HL-60 (cell line): Measurements from ENCODE around the gene NSUN6.

Experiments used
- DNase-seq, 2 experiments: peaks; one replicate each; pipeline ENCODE4 v3.0.0-alpha.2; 2010 to 2020; ENCODE audit warnings: low read depth in 1 of 2, low spot score in 1 of 2
- H3K27ac ChIP-seq: fragments of 250-450 bp; sonication (Bioruptor Pico); replicated peaks from 2 replicates; pipeline ENCODE4 v1.5.1; 2020; ENCODE audit warnings: mild to moderate bottlenecking, moderate library complexity
- H3K27me3 ChIP-seq: fragments of 250-450 bp; sonication (Bioruptor Pico); 2 replicates; pipeline ENCODE4 v1.5.1; 2021; ENCODE audit warnings: mild to moderate bottlenecking, moderate library complexity; ENCODE audit not compliant: insufficient read depth, poor library complexity, severe bottlenecking
- H3K4me3 ChIP-seq: replicated peaks from 2 replicates; pipeline ENCODE4 v1.5.1; 2011; ENCODE audit warnings: mild to moderate bottlenecking, control low read depth, low read length; ENCODE audit not compliant: insufficient read depth
- GABPA ChIP-seq: IDR thresholded peaks from 2 replicates; pipeline ENCODE4 v1.6.1; 2012; ENCODE audit warnings: low read depth
- POLR2AphosphoS5 ChIP-seq: IDR thresholded peaks from 2 replicates; pipeline ENCODE4 v1.6.1; 2012; ENCODE audit warnings: low read depth
- SPI1 ChIP-seq: IDR thresholded peaks from 2 replicates; pipeline ENCODE4 v1.6.1; 2012; ENCODE audit warnings: low read depth, mild to moderate bottlenecking, borderline replicate concordance
- TF ChIP-seq, protein P1 (sequence below): IDR thresholded peaks from one replicate; pipeline ENCODE4 v1.5.1; 2011; ENCODE audit warnings: low read length, control low read depth, inconsistent platforms; ENCODE audit not compliant: insufficient read depth
- TF ChIP-seq, protein P2 (sequence below): IDR thresholded peaks from 2 replicates; pipeline ENCODE4 v1.6.1; 2012; ENCODE audit warnings: low read depth; ENCODE audit not compliant: insufficient replicate concordance

Gene NSUN6

DNA sequence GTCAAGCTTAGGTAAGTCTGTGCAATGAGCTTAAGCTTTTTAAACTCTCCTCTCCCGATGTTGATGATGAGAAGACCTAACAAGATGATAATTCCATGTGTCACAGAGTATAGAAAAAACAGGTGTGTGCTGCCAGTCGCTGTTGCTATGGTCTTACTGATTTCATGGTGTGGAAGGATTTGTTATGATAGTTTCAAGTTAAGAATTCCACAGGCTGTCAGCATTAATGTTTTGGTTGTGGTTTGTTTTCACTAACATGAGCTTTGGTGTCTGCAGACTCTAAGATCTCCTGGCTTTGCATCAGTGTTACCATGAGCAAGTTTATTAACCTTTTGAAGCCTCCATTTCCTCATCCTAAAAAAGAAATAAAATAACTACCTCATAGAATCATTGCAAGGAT lies 123.7 kb downstream of the NSUN6 start:
- no peak for DNase-seq
- TF ChIP-seq, protein P1, sequence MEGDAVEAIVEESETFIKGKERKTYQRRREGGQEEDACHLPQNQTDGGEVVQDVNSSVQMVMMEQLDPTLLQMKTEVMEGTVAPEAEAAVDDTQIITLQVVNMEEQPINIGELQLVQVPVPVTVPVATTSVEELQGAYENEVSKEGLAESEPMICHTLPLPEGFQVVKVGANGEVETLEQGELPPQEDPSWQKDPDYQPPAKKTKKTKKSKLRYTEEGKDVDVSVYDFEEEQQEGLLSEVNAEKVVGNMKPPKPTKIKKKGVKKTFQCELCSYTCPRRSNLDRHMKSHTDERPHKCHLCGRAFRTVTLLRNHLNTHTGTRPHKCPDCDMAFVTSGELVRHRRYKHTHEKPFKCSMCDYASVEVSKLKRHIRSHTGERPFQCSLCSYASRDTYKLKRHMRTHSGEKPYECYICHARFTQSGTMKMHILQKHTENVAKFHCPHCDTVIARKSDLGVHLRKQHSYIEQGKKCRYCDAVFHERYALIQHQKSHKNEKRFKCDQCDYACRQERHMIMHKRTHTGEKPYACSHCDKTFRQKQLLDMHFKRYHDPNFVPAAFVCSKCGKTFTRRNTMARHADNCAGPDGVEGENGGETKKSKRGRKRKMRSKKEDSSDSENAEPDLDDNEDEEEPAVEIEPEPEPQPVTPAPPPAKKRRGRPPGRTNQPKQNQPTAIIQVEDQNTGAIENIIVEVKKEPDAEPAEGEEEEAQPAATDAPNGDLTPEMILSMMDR: no peak
- TF ChIP-seq SPI1 (no peak), GABPA (no peak), POLR2AphosphoS5 (no peak)
- TF ChIP-seq, protein P2, sequence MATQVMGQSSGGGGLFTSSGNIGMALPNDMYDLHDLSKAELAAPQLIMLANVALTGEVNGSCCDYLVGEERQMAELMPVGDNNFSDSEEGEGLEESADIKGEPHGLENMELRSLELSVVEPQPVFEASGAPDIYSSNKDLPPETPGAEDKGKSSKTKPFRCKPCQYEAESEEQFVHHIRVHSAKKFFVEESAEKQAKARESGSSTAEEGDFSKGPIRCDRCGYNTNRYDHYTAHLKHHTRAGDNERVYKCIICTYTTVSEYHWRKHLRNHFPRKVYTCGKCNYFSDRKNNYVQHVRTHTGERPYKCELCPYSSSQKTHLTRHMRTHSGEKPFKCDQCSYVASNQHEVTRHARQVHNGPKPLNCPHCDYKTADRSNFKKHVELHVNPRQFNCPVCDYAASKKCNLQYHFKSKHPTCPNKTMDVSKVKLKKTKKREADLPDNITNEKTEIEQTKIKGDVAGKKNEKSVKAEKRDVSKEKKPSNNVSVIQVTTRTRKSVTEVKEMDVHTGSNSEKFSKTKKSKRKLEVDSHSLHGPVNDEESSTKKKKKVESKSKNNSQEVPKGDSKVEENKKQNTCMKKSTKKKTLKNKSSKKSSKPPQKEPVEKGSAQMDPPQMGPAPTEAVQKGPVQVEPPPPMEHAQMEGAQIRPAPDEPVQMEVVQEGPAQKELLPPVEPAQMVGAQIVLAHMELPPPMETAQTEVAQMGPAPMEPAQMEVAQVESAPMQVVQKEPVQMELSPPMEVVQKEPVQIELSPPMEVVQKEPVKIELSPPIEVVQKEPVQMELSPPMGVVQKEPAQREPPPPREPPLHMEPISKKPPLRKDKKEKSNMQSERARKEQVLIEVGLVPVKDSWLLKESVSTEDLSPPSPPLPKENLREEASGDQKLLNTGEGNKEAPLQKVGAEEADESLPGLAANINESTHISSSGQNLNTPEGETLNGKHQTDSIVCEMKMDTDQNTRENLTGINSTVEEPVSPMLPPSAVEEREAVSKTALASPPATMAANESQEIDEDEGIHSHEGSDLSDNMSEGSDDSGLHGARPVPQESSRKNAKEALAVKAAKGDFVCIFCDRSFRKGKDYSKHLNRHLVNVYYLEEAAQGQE: no peak
- H3K27me3 ChIP-seq: no peaks in the 10 kb centered on the region
- H3K27ac ChIP-seq: no peak overlapping the region
- no peak overlapping the region for H3K4me3 ChIP-seq

DNA sequence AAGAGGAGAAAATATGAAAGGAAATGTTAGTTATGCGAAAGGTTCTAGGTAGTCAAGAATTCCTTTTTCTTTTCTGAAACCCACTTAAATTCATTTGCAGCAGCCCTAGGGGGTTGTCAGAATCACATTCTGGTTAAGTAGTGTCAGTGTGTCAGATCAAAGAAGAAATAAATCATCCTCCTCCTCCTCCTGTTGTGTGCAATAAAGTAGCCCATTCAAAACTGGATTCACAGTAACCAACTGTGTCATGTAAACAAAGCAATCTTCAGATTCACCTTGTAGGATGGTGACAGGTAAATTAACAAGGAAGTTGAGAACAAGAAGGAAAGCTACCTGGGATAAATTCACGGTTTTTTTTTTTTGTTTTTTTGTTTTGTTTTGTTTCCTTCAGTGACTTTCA lies 127.5 kb downstream of the NSUN6 start:
- no peak overlapping the region for H3K27ac ChIP-seq
- TF ChIP-seq, protein P2: no peak
- TF ChIP-seq, protein P1: no peak
- no peak for TF ChIP-seq SPI1
- TF ChIP-seq POLR2AphosphoS5: no peak
- TF ChIP-seq GABPA: no peak
- DNase-seq: no peak

DNA sequence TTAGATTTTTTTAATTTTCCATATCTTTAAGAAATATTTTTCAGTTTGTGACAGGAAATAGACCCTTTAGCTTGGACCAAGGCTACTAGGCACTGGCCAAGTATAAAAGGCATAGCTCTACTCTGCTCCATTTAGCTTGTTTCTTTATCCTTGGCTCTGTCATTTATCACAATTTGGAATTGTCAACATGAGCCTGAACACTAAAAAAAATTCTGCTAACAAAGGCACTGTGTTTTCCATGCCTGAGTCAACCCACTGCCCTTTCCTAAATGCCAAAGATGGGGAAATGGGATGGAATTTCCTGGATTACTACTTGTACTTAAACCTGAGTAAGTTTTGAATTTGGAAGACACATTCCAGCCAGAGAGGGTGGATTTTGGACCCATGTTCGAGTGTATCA lies 128.4 kb downstream of the NSUN6 start:
- Histone ChIP-seq H3K27ac (no peak overlapping the region), H3K4me3 (no peak overlapping the region), H3K27me3 (no peaks in the 10 kb centered on the region)
- no peak for DNase-seq
- TF ChIP-seq POLR2AphosphoS5 (no peak), GABPA (no peak), SPI1 (no peak)
- TF ChIP-seq, protein P1: no peak
- TF ChIP-seq, protein P2: no peak

More for the DNA sequence above, 127.5 kb downstream of the NSUN6 start:
- Histone ChIP-seq H3K4me3 (no peak overlapping the region), H3K27me3 (no peaks in the 10 kb centered on the region)
